GM19395 (cell line): ENCODE measurements around the gene C3orf20.
A peak's percentile ranks its signal among the peaks of the same experiment; 100 is the strongest.

Experiments
- ATAC-seq: cut with Tn5 transposase; IDR thresholded peaks from one replicate; pipeline ENCODE4 v1.9.1; 2021; ENCODE audit warnings: mild to moderate bottlenecking, moderate library complexity; ENCODE audit not compliant: unreplicated experiment

The C3orf20 gene

GRCh38 chr3:14698601-14699244 is 23.8 kb downstream of the C3orf20 start:
- no peak for ATAC-seq

DNA sequence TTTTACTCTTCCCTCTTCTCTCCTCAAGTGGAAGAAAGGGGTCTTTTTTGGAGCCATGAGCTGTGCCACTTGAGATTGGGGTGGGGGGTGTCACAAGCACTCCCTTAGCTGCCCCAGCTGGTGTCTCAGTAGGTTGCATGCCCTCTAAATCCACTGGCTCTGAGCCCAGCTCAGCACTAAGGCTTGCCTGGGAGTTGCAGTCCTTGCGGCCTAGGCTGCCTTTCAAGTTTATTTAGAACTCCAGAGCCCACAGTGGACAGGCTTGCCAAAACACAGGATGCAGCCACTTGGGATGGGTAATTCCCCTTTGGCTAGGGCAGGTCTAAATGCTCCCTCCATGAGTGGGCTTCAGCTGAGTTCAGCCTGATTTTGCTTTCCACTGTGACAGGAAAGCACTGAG is 24.7 kb downstream of the C3orf20 start:
- no peak for ATAC-seq

DNA sequence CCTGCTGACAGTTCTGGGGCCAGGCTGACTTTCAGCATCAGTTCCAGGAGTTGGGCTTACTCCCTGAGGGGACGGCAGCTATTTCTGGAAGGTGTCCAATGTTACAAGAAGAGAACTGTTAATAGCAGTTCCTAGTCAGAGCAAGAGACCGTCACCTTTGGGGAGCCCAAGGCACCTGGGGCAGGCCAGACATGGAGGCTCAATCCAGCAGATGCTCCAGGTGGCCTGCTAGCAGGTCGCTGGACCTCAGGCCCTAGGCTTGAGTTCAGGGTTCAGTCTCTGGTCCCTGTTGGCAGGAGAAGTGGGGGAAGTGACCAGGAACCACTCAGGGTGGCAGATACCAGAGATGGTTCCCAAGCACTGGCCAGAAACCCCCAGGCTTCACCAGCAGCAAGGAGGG is 25.9 kb downstream of the C3orf20 start:
- no peak for ATAC-seq

DNA sequence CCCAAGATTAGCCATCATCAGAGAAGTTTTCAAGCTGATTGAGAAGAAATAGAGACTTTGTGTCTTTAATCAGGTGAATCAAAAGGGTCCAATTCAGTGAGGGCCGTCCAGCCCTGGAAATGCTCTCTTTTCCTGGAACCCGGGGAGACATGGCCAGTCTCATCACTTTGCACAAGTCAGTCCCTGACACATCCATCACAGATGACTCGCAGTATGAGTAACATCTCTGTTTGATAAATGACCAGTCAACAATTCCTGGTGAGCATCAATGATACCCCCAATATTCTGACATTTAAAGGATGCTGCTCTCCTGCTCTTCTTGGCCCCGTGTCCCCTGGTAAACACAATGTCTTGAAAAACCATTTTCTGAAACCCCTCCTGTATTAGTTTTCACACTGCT is 26.7 kb downstream of the C3orf20 start:
- ATAC-seq: no peak

DNA sequence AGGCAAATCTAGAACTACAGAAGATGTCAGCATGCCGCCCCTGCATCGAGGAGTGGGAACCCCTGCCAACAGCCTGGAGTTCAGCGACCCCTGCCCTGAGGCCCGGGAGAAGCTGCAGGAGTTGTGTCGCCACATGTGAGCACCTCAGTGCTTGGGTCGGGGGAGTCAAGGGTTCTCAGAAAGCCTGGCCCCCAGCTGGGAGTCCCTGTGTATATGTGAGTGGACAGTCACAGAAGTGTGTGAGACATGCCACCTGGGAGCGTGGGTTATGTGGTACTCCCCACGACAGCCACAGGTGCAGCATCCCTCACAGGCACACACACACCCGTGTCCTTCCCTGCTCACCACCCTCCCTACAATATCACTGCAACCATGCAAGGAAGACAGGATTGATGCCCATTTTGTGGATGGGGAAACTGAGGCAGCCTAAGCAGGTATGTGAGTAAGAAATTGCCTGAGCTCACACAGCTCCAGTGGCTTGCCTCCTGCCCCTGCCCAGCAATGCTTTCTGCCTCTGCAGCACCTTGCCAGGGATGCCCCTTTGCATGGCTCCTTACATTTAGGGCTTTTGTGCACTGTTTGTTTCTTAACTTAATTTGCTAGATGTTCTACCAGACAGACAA is 28.3 kb downstream of the C3orf20 start:
- no peak for ATAC-seq

GRCh38 chr3:14703791-14704190 is 28.9 kb downstream of the C3orf20 start:
- no peak for ATAC-seq

- ATAC-seq: no peak
Measured at GRCh38 chr3:14706096-14706495, 31.2 kb downstream of the C3orf20 start.

- ATAC-seq: no peak
Measured at GRCh38 chr3:14716591-14716990, 41.6 kb downstream of the C3orf20 start.

DNA sequence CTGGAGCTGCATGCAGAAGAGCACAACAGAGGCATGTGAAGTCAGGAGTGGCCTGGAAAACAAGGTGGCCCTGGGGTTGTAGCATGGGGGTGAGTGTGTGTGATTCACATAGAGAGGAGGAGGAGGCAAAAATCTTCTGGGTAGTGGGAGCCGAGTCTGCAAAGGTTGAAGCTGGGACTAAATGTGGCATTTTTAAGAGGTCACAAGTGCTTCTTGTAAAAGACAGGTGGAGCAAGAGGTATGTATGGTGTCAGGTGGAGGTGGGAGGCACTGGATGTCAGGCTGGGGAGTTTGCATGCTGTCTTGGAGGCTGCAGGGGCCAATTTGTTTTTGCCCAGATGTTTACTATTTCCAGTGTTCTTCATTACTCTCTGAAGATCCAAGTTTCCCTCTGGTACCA is 42.4 kb downstream of the C3orf20 start:
- ATAC-seq: no peak

GRCh38 chr3:14718539-14718938 is 43.6 kb downstream of the C3orf20 start:
- peak; percentile 72 for ATAC-seq

DNA sequence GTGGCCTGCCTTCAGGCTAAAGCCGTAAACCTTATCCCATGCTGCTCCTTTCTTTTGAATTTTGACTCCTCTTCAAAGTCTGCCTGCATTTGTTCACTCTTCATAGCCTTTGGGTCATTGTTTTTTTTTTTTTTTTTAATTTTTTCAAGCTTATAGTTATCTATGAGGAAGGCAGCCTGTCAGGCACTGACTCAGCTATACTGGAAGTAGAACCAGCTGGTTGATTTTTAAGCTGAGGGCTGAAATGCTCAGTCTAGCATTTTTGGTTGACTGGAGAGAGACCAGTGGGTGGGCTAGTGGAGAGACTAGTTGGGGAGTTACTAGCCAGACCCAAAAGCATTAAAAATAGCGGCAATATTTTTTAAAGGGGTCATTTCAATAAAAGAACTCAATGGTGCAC is 44.1 kb downstream of the C3orf20 start:
- ATAC-seq: peak; percentile 53

GRCh38 chr3:14721126-14721864 is 46.4 kb downstream of the C3orf20 start:
- ATAC-seq: no peak

DNA sequence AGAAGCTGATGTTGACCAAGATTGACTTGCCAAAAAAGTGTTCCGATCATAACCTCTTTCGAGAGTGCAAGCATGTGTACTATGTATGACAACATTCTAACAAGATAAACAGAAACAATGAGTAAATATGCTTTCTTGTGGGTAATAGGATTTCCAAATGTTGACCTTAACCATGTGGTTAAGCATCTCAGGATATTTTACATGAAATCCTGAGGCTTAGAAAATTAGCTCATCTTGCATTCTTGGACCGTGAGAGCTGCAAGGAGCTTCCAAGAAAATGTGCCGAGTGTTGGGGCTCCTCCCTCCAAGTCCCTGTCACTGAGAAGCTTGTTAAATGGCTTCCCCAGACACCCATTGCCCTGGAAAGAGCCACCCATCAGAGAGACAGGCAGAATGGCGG is 50.1 kb downstream of the C3orf20 start:
- no peak for ATAC-seq

GRCh38 chr3:14725564-14726440 is 50.9 kb downstream of the C3orf20 start:
- no peak for ATAC-seq

GRCh38 chr3:14726441-14726780 is 51.5 kb downstream of the C3orf20 start:
- ATAC-seq: no peak

GRCh38 chr3:14728113-14728512 is 53.2 kb downstream of the C3orf20 start:
- ATAC-seq: no peak

- ATAC-seq: no peak
Measured at GRCh38 chr3:14730703-14731382, 55.9 kb downstream of the C3orf20 start.

DNA sequence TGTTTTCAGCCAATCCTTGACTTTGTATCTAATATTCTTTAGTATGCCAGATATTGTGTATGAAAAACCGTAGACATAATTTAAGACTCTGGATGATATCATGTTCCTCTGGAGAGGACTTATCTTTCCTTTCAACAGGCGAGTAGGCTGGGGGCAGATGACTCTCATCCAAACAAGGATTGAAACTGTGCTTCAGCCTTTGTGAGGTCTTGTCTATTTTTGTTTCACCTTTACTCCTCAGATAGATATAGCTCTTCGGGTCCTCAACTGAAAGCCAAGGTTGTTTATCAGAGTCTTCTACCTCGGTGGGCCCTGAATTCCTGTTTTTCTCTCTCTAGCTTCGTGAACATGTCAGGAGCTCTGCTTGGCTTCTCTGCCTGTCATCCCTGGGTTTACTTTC is 66.0 kb downstream of the C3orf20 start:
- no peak for ATAC-seq

DNA sequence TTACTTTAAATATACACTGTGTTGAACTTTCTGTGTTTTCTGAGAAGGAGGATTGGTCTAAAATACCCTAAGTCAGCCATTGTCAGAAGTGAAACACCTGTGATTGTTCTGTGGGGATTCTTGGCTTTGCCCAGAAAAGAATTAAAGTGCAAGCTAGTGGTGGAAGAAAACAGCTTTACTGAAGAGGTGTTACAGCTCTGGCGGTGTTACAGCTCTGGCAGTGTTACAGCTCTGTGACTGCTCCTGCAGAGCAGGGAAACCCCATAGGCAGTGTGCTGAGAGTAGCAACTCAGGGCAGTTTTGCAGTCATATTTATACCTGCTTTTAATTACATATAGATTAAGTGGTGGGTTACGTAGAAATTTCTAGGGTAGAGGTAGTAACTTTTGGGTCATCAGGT is 66.6 kb downstream of the C3orf20 start:
- ATAC-seq: no peak

DNA sequence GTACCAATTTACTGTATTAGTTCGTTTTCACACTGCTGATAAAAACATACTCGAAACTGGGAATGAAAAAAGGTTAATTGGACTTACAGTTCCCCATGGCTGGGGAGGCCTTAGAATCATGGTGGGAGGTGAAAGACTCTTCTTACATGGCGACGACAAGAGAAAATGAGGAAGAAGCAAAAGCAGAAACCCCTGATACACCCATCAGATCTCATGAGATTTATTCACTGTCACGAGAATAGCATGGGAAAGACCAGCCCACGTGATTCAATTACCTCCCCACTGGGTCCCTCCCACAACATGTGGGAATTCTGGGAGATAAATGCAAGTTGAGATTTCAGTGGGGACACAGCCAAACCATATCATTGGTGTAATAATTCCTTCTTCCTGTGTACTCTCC is 69.6 kb downstream of the C3orf20 start:
- no peak for ATAC-seq

GRCh38 chr3:14750650-14751049 is 75.7 kb downstream of the C3orf20 start:
- no peak for ATAC-seq
